Activated gamma-delta T cell treated with anti-CD3 and anti-CD28 coated beads, Interleukin-2, amount 50 U/mL, for 16 hours (primary cell): ENCODE measurements around the gene KCNMA1.

Experiments
- DNase-seq: peaks from one replicate; pipeline ENCODE4 v3.0.0-alpha.2; 2020; ENCODE audit warnings: low read depth

Gene KCNMA1

DNA sequence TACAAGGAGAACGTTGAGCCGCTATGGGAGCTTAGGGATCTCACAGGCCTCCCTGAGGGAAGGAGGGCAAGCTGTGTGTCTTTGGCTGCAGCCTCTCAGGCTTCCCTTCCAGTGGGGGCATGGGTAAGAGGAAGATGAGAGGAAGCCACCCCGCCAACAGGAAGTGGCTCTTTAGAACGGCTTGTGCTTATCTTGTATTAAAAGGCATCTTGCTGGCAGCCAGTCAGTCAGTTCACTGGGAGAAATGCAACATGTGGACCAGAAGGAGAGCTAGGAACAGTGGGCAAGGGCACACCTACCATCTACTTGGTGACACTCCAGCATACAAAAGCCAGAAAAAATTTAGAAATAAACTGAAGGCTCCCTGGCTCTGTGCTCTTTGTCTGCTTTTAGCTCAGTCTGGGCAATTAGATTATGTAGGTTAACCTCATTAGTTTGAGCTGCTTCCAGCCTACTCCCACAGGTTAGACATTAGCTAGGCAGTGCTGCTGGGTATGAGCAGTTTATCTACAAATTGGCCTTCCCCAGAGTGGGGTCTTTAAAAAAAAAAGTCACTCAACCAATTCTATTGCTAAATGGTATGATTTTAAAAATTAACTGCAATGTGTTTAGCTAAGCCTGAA, 595.9 kb downstream of the KCNMA1 start:
- no peak for DNase-seq

DNA sequence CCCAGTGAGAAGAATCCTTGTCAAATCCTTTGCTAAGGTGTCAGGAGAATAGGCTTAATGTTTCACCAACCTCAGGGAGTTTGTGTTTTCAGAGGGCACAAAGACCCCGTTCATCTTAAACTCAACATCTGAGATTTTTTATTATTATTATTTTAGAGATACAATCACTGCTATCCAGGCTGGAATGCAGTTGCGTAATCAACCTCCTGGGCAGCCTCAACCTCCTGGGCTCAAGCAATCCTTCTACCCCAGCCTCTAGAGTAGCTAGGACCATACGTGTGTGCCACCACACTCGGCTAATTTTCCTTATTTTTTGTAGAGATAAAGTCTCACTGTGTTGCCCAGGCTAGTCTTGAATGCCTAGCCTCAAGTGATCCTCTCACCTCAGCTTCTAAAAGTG, 599.2 kb downstream of the KCNMA1 start:
- DNase-seq, result no peak

DNA sequence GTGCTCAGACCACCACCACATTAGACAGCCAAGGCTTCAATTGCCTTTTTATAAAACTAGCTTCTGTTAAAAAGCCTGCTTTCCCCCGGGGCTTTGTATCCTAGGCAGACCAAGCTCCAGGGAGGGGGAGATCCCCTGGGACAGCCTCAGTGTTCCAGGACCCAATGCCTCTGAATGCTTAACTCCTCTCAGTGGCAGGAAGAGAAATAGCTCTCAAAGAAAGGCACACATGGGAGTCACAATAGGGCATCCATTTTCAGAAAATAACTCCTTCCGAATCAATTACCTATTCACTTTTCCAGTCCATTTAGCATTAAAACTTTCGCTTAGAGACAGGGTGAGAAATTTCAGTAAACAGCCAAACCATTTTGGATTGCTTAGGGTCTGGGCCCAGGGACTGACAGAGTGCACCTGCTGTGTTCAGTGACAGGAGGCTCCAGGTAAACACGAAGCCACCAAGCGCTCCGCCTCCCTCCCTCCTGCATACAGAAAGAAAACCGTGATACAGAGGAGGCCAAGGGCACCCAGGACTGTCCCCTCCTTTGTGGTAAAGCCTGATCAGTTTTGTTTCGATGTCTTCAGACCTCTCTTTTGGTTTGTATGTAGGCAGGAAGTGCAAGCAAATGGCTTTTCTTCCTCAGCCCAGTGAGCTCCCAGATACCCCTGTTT, 599.7 kb downstream of the KCNMA1 start:
- no peak for DNase-seq

DNA sequence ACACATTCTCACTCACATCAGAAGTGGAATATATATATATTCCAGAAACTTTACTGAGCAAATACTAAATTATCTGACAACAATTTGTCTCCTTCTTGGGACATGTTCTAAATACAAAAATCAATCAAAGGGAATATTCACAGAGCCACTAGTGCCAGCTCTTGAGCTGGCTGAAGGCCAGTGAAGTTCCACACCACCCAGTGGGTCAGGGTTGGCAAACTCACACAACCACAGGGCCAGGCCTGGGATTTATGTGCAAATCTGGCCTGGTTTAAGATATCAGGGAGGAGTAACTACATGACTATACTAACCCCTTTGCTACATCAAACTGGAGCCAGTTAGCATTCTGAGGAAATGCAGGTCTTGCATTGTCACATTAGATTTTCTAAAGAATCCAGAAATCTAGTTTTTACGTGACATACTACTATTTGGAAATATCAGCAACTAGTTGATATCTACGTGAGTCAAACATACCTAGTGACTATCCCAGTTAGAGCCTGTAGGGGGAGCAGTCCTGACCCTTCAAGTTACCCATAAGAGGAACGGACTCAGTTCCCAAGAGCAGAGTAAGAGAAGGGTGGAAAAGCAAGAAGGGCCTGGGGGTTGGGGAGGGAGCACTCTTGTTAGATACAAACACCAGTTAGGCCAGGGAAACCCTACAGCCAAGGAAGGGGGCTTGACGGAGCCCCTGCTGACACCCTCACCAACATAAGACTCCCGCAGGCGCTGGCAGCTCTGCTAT, 600.4 kb downstream of the KCNMA1 start:
- DNase-seq, result no peak

DNA sequence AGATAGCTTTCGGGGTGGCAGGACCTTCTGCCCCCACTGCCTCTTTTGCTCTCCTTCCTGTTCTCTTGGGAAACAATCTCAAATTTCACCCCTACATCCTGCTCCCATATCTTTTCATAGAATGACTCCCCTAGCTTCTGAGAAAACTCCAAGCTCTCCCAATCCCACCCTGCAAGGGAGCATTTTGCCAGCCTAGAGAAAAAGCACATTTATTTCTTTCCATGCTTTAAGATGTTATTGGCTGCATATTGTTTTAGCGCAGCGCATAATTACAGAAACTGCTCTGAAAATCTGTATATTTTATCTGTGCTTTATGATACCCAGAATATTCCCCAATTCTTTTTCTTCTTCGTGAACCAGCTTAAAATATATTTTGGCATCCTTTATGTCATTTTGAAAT, 601.3 kb downstream of the KCNMA1 start:
- DNase-seq, result no peak

DNA sequence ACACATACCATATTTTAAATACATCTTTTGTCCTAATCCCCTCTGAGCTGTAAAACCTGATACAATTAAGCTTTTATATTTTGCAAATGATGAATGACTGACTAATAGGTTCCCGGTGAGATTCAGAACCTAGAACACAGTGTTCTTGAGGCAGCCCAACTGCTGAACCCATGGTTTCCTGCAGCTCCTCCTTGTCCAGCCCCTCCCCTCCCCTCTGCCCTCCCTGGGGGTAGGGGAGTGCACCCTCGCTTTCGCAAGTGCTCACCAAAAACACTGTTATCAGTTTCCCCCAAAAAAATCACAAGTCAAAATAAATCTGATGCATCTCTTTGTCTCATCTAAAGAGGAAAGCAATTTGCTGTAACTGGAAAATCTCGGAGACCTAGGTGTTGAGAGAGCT, 602.8 kb downstream of the KCNMA1 start:
- DNase-seq, result no peak

DNA sequence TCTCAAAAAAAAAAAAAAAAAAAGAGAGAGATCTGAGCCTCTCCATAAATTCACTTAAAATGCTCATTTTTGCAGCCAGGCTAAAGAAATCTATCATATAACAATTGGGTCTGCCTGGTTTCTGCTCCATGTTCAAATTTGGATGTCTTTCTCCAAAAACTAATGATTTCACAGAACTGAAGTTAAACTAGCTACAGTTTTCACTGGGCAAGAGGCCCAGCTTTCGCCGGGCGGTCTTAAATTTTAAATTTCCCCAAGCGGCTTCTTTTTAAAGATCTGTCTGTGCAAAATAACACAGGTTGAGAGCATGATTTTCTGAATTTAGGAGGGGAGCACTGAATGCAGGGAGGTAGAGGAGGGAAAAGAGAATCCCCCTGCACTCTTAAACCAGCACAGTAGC, 603.4 kb downstream of the KCNMA1 start:
- DNase-seq, result no peak

DNA sequence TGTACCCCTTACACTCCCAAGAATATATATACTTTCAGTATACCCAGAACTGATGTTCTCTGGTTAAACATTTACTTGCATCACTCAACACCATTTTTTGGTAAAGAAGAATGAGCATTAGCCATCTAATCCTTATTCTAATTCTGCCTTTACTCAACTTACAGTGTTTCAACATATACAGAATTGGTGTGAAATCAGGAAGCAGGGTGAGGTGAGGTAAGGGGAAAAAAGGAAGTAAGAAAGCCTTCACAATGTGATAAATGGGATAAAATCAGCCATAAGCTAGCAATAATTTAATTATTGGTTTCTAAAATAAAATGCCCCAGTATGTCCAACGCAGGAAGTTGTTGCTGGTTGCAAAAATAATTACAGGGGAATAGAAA, 605.4 kb downstream of the KCNMA1 start:
- no peak for DNase-seq

DNA sequence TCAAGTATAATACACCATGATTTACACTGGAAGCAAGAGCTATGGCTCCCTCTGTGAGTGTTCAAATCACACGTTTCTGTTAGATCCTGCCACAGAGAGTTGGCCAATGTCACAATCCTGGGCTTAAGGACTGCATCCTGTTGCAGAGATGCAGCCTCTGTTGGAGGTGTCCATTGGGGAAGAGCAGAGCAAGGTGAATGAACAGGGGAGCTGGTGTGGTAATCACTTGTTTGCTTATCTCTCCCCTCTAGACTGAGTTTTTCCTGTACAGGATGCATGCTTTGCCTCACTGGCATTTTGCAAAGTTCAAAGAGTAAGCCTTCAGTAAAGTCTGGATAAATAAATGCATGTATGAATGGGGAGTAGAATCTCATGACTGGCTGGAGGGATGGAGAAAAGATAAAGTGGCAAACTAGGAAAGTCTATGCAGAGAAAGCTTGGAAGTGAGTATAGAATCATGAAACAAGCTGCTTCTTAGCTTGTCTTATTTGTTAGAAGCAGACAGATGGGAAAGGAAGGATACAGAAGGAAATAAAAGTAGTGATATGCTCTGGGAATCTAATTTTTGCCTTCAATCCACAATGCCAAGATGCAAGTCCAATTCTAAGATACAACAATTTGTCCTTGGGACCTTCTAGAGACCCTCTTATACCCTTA, 605.9 kb downstream of the KCNMA1 start:
- DNase-seq, result no peak

DNA sequence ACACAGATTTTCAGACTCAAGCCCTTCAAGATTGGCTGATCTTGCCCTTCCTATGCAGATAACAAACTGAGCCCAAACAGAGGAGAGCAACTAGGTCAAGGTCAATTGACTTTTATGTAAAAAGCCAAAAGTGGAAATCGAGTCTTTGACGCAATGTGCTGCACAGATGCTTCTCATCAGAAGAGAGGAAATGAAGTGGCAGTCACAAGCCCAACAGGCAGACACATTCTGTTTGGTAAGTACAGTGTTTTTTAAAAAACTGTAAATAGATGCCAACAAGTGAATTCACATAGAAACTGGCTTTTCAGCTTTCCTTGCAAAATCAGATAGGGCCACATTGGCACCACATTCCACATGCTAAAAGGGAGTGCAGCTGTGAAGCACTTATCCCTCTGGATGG, 606.6 kb downstream of the KCNMA1 start:
- no peak for DNase-seq

DNA sequence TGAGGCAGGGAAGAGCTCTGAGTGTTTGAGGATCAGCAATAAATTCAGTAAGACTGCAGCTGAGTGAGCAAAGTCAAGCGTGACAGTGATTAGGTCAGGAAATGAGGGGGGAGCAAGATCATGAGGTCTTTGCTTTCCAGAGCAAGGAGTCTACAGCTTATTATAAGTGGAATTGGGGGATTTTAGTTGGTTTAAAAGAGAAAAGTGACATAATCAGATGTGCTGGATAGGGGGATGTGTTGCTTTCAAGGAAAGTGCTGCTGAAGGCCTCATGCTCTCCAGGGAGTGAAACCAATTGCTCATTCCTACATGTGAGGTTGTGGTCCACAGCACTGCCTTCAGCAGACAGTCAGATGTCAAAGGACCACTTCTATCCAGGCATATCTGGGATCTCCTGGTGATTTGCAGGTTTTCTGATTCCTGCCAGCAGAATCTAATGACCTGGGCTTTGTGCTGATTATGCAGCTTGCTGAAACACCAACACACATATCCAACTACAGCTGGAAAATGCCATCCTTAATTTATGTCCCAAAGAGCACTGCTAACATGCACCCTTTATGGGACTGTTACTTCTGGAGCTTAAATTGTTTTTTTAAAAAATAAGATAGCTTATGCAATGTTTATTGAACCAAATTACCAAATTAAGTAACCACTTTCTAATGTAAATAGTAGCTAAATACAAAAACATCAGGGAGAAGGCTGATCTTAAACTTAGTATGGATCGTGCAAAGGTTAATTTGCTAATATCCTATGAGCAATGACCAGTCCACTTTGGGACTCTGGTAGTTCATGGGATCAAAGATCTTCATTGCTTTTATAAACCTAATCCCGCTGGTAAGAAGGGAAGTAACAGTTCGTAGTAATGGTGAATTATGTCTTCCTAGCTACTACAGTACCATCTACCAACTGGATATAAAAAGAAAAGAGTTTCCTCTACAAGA, 607.6 kb downstream of the KCNMA1 start:
- no peak for DNase-seq

DNA sequence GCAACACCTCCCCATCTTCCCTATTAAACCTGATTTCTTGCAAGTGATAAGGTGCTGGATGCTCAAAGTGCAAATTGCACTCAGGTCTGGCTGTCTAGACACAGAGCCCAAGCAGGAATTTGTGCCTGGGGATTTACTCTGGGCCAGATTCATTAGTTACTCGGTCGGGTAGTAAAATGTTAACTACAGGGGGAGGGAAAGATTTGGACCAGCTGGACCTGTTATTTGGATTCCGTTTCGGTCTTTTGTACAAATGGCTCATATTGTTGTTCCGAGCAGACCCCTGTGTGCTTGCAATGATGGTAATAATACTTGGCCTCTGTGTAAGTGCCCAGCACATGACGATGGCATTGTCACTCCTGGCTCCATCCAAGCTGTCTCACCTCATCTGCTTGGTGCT, 609.6 kb downstream of the KCNMA1 start:
- DNase-seq, result no peak

DNA sequence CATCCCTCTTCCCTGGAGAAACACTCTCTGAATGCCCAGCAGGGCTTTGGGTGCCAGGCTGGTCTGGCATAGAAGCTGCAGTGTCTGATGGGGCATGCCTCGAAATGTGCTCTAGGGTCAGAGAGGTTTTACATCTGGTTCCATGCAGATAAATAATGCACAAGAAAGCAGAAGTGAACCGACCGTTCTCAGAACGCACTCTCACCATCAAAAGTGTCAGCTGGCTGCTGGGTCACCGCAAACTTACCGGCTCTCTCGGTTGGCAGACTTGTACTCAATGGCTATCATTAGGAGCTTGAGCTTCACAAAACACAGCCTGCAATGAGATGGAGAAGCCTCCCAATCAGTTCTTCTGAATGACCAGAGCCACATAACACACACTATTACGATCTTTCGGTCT, 610.0 kb downstream of the KCNMA1 start:
- no peak for DNase-seq

DNA sequence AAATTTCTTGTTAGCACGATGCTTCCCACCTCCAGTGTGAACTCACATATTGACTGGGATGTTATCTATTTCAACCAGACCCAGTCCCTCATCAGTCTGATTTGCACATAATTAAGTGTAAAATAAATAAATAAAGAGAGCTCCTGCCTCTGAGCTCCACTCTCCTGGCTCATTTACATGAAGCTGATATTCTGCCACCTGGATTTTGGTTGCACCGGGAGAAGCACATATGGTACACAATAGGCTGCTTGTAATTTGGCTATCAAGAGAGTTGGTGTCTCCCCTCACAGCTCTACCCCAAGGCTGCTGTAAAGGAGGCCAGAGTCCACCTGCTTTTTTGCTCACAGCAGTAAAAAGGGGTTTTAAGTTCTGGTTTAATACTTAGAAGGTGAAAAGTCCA, 610.5 kb downstream of the KCNMA1 start:
- no peak for DNase-seq

DNA sequence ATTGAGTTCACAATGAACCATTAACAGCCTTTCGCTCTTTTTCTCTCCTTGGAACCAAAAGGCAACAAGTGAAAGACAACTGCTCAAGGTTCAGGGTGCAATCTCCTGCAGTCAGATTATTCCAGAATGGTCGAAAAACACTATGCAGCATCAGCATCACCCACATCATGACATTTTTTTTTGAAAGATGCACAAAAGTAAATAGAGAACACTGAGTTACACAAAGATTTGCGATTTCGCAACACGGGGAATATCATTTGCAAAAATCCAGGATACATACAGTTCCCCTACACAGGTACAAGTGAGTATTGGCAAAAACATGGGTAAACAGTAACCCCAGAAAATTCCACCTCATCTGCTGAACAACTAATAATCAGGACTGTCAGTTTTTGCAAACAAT, 611.5 kb downstream of the KCNMA1 start:
- no peak for DNase-seq

DNA sequence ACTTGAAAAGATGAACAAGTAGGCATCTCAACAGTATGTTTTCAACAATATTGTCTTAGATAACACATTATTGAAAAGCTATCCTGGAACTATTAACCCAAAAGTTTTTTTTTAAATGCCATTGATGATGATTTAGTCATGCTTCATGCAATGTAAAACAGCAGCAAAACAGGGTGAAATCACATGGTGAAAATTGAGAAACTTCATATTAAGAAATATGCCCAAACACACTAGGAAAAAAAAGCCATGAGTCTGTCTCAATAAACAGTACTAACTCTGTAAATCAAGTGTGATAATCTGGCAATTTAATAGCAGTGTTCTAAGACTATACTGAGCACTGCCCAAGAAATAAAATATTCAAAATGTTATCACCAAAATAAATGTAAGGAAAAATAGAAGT, 613.1 kb downstream of the KCNMA1 start:
- DNase-seq, result no peak

DNA sequence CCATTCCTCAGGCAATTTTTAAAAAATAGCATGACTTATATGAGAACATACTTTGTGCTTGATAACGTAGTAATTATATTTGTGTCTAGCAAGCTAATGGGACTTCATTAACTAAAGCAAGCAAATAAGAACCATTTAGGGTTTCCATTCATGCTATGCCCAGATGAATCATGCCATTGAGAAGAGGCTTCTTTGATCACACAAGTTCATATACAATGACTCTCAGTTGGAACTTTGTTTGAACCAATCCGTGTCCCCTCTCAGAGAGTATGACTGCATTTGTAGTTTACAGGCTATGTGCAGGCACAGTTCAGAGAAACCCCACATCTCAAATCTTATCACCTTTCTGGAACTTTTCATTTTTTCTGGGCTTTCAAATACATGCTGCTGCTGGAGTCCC, 614.2 kb downstream of the KCNMA1 start:
- DNase-seq, result no peak

DNA sequence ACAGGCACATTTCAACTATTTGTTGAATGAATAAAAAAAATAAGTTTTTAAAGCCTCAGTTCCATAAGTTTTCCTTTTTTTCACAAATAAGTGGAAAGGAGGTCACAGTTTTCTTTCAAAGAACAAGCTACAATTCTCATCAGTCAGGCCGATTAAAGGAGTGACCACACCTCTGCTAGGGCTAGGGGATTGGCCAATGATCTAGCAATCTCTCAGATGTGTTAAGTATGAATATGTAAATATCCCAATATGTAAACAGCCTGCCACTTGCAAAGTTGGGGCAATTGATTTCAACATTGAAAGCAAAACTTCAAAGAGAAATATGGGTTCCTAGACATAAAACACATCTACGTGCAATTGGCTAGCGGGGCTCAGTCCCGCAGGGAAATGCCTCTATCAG, 614.9 kb downstream of the KCNMA1 start:
- DNase-seq, result no peak

DNA sequence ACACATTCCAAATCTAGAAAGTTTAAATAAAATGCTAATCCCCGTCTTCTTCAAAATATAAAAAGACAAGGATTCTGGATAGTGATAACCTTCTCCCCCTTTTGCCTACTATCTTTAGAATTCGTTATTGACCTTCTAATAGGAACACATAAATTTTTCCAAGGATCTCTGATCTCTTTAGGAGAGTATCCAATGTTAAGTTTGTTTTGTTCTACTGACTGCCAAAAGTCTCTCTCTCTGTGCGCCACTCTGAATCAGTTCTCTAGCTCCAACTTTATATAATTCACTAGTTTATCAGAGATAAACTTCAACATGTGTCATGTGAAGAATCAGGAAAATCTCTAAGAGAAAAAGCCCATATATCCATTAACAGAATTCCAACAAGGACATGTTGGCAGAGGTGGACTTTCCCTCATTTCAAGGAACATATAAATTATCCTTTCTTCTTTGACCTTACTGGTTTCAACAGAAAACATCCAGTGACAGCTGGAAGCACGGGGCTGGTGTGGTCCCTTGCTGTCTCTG, 615.6 kb downstream of the KCNMA1 start:
- no peak for DNase-seq

DNA sequence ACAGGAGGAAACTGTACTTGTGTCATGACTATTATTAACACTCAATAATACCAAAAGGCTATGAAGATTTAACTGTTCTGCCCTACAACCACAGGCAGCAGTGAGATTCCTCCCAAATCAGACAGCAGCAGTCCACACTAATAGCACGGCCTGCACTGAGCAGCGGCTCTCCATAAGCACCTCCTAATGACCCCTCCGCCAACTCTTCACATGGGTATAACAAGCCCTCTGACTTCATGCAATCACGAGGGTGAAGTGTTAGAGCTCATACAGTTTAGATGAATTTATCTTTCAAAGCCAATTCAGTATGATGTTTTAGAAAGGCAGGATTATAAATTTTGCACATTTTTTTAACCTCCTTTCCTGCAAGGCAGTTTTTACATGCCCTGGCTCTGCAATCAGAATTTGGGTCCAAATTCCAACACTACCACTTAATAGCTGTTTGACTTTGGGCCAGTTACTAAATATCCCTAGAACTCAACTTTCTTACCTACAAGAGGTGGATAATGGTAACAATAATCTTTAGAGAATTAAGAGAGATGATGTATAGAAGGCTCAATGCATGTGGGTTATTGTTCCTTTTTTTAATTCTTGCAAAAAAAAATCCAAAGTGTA, 617.1 kb downstream of the KCNMA1 start:
- no peak for DNase-seq

DNA sequence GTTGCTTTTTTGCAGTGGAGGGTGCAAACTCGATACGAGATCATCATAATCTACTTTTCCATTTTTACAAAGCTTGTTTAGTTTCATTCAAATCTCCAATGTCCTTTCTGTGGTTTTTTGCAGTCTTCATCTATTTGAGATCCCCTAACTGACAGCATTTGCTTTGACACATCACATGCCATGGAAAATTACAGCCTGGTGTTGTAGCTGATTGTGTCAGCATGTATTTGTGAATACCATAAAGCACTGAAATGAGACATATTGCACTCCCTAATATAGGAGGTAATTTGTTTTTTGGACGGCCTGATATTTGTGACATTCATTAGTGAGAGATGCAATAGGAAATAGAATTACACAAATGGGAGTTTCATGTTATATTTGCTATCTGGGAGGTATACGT, 620.8 kb downstream of the KCNMA1 start:
- DNase-seq, result no peak
